HCT116 (cell line): ENCODE results near the gene CHST11.

Experiments used
- EZH2 ChIP-seq: fragments of 200-600 bp; sonication (generic); IDR thresholded peaks from 2 replicates; pipeline ENCODE4 v1.6.1; 2017; ENCODE audit warnings: antibody characterized with exemption, mixed run types
- JUND ChIP-seq: IDR thresholded peaks from 2 replicates; pipeline ENCODE4 v1.6.1; 2012
- SP1 ChIP-seq: IDR thresholded peaks from 2 replicates; pipeline ENCODE4 v1.6.1; 2012; ENCODE audit warnings: low read depth
- SRF ChIP-seq: IDR thresholded peaks from 2 replicates; pipeline ENCODE4 v1.6.1; 2012; ENCODE audit warnings: low read depth

- TF ChIP-seq EZH2 (no peak), JUND (no peak), SP1 (no peak), SRF (no peak)
Observed at GRCh38 chr12:104761611-104762010, 304.9 kb downstream of the CHST11 start.
